ENCODE results near the gene KCNQ1. TPM values are rescaled to one million over a fixed set of nuclear protein-coding genes. Genes with fewer than 3 reads are reported as not detected.

The KCNQ1 gene
- total RNA-seq, 1 experiment from 2014 or later = 2.5 TPM

DNA sequence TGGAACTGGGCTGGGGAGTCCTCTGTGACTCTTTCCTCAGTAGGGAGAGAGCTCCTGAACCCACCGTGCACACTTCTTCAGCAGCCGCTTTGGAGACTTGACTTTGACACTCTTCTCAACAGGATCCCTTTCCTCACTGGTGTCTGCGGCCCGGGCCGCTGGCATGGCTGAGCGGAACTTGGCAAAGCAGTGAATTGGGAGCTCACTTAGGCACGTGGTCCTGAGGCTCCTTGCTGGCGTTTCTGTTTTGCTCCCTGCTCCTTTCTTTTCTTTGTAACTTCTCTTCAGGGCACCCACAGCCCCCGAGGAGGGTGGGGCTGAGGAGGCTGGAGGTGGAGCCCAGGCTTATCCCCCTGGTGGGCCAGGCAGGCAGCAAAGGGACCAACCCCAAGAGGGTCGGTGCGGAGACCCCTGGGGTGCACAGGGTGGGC is 263.4 kb downstream of the KCNQ1 start:
- ChIA-PET POLR2A (no interaction called here), CTCF (interaction anchor here (0.7 to 2.0 kb wide), 2 partner anchors 13 to 15 kb away, joined by 3 to 15 read pairs; no protein-coding TSS in a partner anchor)
- Mint-ChIP-seq H3K27me3 (ENCODE audit: low read depth) (peaks cover 96% of the 10 kb centered on the region), H3K27ac (no peak overlapping the region), H3K9me3 (peaks cover 35% of the 10 kb centered on the region), H3K4me3 (no peak overlapping the region), H3K4me1 (peaks cover 14% of the 10 kb centered on the region), H3K36me3 (peaks cover 27% of the 10 kb centered on the region)
- no peak for ATAC-seq
- DNase-seq (ENCODE audit: low spot score) = no peak
- TF ChIP-seq ZNF281 (CRISPR knock-in tag; IDR thresholded peaks at IDR 0.05) (no peak), HMGXB4 (CRISPR knock-in tag; IDR thresholded peaks at IDR 0.05) (no peak), E2F1 (CRISPR knock-in tag; IDR thresholded peaks at IDR 0.05) (no peak), FOXJ3 (CRISPR knock-in tag; IDR thresholded peaks at IDR 0.05; ENCODE audit: borderline replicate concordance) (no peak), GTF2I (CRISPR knock-in tag; conservative IDR thresholded peaks at IDR 0.05) (no peak)
- TF ChIP-seq, protein P1, sequence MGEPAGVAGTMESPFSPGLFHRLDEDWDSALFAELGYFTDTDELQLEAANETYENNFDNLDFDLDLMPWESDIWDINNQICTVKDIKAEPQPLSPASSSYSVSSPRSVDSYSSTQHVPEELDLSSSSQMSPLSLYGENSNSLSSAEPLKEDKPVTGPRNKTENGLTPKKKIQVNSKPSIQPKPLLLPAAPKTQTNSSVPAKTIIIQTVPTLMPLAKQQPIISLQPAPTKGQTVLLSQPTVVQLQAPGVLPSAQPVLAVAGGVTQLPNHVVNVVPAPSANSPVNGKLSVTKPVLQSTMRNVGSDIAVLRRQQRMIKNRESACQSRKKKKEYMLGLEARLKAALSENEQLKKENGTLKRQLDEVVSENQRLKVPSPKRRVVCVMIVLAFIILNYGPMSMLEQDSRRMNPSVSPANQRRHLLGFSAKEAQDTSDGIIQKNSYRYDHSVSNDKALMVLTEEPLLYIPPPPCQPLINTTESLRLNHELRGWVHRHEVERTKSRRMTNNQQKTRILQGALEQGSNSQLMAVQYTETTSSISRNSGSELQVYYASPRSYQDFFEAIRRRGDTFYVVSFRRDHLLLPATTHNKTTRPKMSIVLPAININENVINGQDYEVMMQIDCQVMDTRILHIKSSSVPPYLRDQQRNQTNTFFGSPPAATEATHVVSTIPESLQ (CRISPR knock-in tag; IDR thresholded peaks at IDR 0.05) = no peak
- TF ChIP-seq, protein P2, sequence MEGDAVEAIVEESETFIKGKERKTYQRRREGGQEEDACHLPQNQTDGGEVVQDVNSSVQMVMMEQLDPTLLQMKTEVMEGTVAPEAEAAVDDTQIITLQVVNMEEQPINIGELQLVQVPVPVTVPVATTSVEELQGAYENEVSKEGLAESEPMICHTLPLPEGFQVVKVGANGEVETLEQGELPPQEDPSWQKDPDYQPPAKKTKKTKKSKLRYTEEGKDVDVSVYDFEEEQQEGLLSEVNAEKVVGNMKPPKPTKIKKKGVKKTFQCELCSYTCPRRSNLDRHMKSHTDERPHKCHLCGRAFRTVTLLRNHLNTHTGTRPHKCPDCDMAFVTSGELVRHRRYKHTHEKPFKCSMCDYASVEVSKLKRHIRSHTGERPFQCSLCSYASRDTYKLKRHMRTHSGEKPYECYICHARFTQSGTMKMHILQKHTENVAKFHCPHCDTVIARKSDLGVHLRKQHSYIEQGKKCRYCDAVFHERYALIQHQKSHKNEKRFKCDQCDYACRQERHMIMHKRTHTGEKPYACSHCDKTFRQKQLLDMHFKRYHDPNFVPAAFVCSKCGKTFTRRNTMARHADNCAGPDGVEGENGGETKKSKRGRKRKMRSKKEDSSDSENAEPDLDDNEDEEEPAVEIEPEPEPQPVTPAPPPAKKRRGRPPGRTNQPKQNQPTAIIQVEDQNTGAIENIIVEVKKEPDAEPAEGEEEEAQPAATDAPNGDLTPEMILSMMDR (IDR thresholded peaks at IDR 0.05) = no peak

DNA sequence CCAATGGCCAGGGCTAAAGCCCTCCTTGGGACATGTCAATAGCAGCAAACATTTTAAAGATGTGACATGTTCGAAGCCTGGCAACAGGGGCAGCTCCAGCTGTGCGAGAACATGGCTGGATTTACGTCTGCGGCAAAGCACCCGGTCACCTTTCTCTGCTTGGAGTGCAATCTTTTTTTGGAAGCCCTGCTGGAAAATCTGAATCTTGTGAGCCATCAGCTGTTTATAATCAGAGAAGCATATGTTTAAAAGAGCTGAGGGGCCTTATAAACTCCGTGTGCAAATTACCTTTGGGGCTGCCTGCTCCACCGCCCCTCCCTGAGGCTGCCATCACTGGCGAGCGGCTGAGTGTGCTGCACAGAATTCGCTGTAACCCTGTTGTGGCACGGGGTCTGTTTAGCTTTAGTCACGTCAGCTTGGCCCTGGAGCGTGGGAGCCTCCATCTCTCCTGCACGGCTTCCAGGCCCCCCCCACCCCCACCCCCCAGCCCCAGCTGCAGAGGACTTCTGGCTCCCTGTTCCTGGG is 264.0 kb downstream of the KCNQ1 start:
- H3K9me3 Mint-ChIP-seq = peaks cover 35% of the 10 kb centered on the region
- no peak for ATAC-seq
- peaks cover 7% of the 10 kb centered on the region for H3K4me1 Mint-ChIP-seq
- no peak for DNase-seq (ENCODE audit: low spot score)
- ChIA-PET CTCF (interaction anchor here (0.6 to 2.0 kb wide), 3 partner anchors 13 to 34 kb away, joined by 3 to 15 read pairs (median 4); no protein-coding TSS in a partner anchor), POLR2A (no interaction called here)
- peaks cover 27% of the 10 kb centered on the region for H3K36me3 Mint-ChIP-seq
- H3K27ac Mint-ChIP-seq = no peak overlapping the region
- peaks cover 97% of the 10 kb centered on the region for H3K27me3 Mint-ChIP-seq (ENCODE audit: low read depth)
- no peak overlapping the region for H3K4me3 Mint-ChIP-seq
- TF ChIP-seq IRF2 (CRISPR knock-in tag; IDR thresholded peaks at IDR 0.05; ENCODE audit: borderline replicate concordance, low read depth) = no peak
- TF ChIP-seq E2F5 (CRISPR knock-in tag; IDR thresholded peaks at IDR 0.05) = no peak
- TF ChIP-seq, protein P3, sequence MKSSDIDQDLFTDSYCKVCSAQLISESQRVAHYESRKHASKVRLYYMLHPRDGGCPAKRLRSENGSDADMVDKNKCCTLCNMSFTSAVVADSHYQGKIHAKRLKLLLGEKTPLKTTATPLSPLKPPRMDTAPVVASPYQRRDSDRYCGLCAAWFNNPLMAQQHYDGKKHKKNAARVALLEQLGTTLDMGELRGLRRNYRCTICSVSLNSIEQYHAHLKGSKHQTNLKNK (CRISPR knock-in tag; IDR thresholded peaks at IDR 0.05) = no peak
- no peak for TF ChIP-seq MLX (CRISPR knock-in tag; IDR thresholded peaks at IDR 0.05)
- TF ChIP-seq TP53 (CRISPR knock-in tag; IDR thresholded peaks at IDR 0.05) = no peak

All from WTC11 (cell line).